NCI-H1436 treated with DMSO at 0.1 percent for 48 hours (cell line): ENCODE results near the gene PDZD4.

Experiments
- DNase-seq: peaks from one replicate; lab custom pipeline; 2025; lab: John Stamatoyannopoulos, UW

PDZD4 gene

GRCh38 chrX:153868576-153869472 lies 38.5 kb upstream of the PDZD4 start:
- DNase-seq: no peak

DNA sequence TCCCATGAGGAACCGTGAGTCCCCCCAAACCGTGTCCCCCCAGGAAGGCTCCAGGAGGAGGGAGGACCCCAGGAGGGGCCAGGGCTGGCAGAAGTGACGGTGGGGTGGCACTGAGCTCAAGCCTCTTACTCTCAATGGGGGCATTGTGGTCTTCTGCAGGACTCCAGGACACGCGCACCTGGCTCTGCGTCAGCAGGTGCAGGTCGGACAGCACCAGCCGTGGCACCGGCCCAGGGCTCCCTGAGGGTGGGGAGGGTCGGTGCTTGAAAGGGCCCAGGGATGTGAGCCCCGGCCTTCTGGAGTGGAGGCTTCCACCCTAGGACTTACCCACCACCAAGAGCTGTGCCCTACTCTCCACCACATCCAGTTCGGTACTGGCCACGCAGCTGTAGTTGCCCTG lies 37.3 kb upstream of the PDZD4 start:
- no peak for DNase-seq

DNA sequence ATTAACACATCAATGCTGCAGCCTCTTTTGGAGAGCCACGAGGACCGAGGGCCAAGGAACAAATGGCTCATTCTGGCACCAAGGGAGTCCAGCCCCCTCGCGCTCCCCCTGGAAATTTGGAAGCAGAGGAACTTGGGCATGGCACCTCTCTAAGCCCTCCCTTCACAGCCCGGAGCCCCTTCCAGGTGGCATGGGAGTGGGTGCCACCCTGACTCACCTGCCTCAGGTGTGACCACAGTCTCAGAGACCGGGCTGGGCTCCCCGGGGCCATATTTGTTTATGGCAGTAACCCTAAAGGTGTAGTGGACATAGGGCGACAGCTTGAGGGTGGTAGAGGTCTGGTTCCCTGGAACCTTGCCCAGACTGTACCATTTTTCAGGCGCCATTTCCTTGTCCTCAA lies 36.8 kb upstream of the PDZD4 start:
- no peak for DNase-seq

DNA sequence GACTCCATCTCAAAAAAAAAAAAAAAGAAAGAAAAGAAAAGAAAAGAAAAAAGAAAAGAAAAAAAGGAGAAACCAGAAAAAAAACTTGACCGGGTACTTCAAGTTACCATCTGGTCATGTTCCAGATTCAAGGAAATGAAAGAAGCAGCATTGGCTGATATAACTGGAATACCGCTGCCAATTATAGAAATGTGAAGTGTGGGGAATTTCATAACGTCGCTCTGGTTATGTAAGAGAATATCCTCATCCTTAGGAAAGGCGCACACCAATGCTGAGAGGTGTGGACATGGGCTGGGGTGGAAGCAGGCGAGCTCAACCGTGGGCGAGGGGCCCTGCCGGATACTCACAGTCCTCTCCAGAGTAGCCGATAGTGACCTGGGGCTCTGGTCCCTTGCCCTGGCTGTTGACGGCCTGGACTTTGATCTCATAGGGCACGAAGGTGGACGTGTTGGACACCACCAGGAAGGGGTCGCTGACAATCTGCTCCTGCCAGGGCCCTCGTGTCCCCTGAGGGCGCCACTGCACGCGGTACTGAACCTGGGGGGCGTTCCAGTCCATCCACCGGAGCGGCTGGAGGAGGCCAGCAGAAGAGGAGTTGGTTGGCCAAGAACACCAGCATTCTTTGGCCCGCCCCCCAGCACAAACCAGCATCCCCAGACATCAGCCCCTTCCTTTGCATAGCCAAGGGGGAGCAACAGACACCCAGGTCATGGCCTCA lies 36.1 kb upstream of the PDZD4 start:
- no peak for DNase-seq

DNA sequence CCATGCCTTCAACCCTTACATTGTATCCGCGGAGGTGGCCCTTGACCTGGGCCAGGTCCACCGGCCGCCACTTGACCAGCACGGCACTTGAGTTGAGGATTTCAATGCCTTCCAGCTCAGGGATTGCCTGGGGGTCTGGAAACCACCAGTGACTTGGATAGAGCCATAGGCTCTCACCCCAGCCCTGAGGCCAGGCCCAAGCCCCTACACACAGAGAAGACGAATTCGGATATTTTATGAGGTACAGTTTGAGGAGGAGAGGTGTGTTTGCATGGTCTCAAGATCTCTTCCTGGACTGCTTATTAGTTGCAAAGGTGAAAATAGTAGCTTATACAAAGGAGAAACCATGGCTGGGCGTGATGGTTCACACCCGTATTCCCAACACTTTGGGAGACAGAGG lies 35.3 kb upstream of the PDZD4 start:
- no peak for DNase-seq

DNA sequence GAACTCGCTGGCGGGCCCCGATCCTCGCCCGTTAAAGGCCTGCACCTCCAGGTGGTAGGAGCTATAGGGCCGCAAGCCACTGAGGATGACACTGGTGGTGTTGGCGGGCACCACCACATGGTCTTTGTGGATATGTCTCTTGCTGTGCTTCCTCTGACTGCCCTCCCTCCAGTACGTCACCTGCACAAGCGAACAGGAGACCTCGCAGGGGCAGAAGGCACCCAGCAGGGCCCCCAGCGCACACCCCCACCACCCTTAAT lies 34.9 kb upstream of the PDZD4 start:
- no peak for DNase-seq

- DNase-seq: no peak
Measured at GRCh38 chrX:153864561-153865320, 34.4 kb upstream of the PDZD4 start.

- DNase-seq: no peak
Measured at GRCh38 chrX:153864101-153864500, 33.8 kb upstream of the PDZD4 start.

DNA sequence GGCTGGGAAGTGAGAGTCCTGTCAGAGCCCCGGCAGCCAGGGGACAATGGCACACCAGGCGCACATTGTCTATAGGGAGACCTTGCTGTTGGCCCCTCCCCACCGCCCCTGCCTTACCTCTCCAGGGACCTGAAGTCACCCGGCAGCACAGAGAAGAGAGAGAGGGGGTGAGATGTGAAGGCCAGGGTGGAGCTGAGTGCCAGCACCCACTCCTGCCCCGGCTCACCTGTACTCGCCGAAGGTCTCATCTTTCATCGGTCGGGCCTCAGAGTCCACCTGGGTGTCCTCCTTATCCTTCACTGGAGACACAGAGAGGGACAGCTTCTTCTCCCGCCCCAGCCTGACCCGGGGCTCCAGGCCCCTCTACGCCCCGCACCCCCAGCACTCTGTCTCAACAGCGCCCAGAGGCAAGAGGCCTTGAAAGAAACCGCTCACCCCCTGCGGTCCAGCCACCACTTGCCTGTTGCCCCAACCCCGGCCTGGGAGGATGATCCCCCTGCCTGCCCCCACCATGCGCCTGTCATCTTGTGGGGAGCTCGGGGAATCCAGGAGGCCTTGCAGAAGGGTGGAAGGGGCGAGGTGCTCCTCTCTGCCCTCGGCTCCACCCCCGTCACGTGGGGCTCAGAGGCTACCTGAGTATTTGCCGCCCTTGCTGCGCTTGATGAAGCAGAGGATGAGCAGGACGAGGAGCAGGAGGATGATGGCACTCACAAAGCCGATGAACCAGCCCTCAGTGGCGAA lies 33.1 kb upstream of the PDZD4 start:
- no peak for DNase-seq

DNA sequence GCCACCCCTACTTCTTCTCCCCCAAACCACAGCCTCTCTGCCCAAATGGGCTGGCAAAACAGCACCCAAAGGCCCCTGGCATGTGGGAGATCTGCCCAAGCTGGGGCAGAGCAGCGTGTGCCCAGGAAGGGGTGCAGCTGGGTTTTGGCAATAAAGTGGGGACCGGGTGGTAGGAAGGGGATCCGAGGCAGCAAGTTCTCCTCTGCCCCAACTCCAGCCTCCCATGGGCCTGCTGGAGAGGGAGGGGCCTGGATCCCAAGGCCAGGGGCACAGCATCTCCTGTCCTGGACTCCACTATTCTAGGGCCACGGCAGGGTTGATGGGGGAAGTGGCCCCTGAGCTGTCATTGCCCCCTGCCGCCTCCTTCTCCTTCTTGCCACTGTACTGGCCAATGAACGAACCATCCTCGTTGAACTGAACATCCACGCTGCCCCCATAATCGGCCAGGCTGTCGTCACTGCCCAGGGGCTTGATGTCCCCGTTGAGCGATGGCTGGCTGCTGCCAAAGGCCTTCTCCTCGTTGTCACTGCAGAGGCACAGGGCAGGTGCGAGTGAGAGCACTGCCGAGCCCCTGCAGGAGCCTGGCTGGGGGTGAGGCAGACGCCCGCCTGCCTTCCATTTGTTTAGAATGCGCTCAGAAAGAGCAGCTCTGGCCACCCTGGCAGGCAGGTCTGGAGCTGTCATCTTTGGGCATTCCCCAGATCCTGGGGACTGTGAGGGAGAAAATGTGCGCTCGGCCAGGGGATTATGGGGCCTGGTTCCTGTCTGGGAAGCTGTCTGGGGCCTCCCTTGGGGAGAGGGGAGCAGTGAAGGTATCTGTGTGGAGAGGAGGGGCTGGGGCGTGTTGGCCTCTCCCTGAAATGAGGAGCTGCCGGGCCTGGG lies 32.3 kb upstream of the PDZD4 start:
- DNase-seq: no peak

DNA sequence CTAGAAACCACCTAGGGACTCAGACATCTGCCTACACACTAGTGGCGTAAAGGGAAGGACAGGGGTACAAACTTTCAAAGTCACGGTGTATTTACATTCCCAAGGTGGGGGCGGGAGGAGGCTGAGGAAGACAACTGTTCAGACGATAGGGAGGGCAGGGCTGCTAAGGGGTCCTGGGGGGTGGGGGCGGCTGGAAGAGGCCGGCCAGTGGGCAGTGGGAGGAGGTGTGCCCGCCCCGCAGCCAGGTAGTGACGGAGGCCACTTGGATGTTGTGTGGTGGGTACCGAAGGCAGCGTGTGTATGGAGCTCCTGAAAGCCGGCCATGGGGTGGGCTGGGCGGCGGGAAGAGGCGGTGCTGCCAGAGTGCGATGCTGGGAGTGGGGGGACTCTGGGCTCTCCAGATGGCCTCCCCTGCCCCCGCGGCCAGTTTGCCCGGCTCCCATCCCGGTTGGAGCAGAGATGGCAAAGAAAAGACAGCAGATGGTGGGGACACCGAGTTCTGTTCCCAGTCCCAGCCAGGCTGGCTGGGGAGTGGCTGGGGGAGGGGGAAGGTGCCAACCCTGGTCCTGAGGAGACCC lies 31.5 kb upstream of the PDZD4 start:
- no peak for DNase-seq

DNA sequence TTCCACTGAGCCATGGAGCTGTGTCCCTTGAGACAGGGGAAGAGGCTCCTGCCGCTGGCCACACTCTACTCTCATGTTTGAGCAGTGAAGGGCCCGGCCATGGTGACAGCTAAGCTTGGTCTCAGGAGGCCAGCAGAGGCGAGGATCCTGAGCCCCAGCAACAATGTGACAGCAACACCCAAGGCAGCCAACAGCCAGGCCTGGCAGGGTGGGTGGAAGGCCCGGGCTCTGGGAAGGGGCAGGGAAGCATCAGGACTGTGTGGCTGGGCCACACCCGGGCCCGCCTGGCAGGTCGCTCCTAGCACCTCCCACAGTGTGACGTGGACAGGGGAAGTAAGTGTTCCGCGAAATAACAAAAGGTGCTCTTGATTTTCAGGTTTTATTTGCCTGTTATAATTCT lies 30.8 kb upstream of the PDZD4 start:
- no peak for DNase-seq

GRCh38 chrX:153857348-153857903 lies 27.1 kb upstream of the PDZD4 start:
- no peak for DNase-seq

GRCh38 chrX:153854702-153855101 lies 24.4 kb upstream of the PDZD4 start:
- DNase-seq: no peak

GRCh38 chrX:153853902-153854267 lies 23.5 kb upstream of the PDZD4 start:
- no peak for DNase-seq

GRCh38 chrX:153853180-153853901 lies 23.0 kb upstream of the PDZD4 start:
- DNase-seq: no peak

DNA sequence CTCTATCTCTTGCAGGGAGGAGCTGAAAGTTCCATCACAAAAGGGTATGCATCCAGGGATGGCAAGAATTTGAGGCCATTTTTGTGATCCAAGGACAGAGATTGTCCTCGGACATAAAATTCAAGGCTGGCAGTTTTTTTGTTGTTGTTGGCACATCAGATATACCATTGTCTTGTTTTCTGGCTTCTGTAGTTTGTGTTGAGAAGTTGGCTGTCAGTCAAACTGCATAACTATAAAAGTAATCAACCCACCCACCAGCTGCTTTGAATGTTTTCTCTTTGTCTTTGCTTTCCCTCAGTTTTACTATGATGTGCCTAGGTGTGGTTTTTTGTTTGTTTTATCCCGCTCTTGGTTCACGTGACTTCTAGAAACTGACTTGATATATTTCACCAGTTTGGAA lies 21.6 kb upstream of the PDZD4 start:
- DNase-seq: no peak

GRCh38 chrX:153848325-153848724 lies 18.0 kb upstream of the PDZD4 start:
- no peak for DNase-seq

- no peak for DNase-seq
Measured at GRCh38 chrX:153845842-153846241, 15.5 kb upstream of the PDZD4 start.

DNA sequence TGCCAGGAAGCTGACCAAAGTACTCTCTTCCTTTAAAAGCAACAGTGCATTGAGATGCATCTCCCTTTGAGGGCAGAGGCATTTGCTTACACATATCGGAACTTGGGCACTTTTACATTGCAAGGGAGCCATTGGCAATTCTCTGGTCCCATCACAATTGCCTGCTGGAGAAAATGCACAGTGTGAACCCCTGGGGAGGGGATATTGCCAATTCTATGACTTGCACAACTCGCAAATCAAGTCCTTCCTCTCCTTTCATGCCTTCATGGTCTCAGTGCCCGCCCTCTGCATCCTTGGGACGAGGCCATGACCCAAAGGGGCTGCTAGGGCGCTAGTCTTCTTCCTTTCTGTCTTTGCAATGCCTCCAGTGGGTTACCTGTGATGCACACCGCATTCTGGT lies 14.9 kb upstream of the PDZD4 start:
- no peak for DNase-seq
